Mesothelial cell of epicardium (in vitro differentiated cells): ENCODE measurements around the gene TPGS1. TPM values are rescaled to one million over a fixed set of nuclear protein-coding genes. Genes with fewer than 3 reads are reported as not detected.

ENCODE experiments used
- DNase-seq, 2 experiments: peaks; one replicate each; pipeline ENCODE4 v3.0.0; 2021; ENCODE audit warnings: low spot score in 2 of 2; ENCODE audit not compliant: unreplicated experiment in 2 of 2
- H3K27ac Mint-ChIP-seq: 2 replicates; pipeline ENCODE4 v1.8.0; 2021; ENCODE audit warnings: mixed read lengths
- H3K27me3 Mint-ChIP-seq: 2 replicates; pipeline ENCODE4 v1.8.0; 2021; ENCODE audit warnings: low read depth, mixed read lengths
- H3K36me3 Mint-ChIP-seq: 2 replicates; pipeline ENCODE4 v1.8.0; 2021; ENCODE audit warnings: mixed read lengths
- H3K4me1 Mint-ChIP-seq: 2 replicates; pipeline ENCODE4 v1.8.0; 2021; ENCODE audit warnings: mixed read lengths
- H3K4me3 Mint-ChIP-seq: 2 replicates; pipeline ENCODE4 v1.8.0; 2021; ENCODE audit warnings: mild to moderate bottlenecking, moderate library complexity, mixed read lengths
- H3K9me3 Mint-ChIP-seq: 2 replicates; pipeline ENCODE4 v1.8.0; 2021; ENCODE audit warnings: mixed read lengths
- total RNA-seq: library from RNA; stranded (reverse); gene quantifications from 3 replicates; pipeline ENCODE4 v1.2.1, GENCODE V29; 2021
- TF ChIP-seq, protein P1 (sequence below): fragments of 200-600 bp; sonication (generic); IDR thresholded peaks from one replicate; pipeline ENCODE4 v1.5.0; 2021; ENCODE audit warnings: antibody characterized with exemption; ENCODE audit not compliant: unreplicated experiment

Gene TPGS1
- total RNA-seq, 1 donor from 2014 or later, result 32.4 TPM

GRCh38 chr19:467554-467953 lies 39.7 kb upstream of the TPGS1 start:
- Mint-ChIP-seq H3K27ac (no peak overlapping the region), H3K27me3 (no peaks in the 10 kb centered on the region), H3K4me1 (no peaks in the 10 kb centered on the region), H3K9me3 (peaks cover 4% of the 10 kb centered on the region), H3K4me3 (no peak overlapping the region), H3K36me3 (no peaks in the 10 kb centered on the region)
- no peak for DNase-seq
- TF ChIP-seq, protein P1, sequence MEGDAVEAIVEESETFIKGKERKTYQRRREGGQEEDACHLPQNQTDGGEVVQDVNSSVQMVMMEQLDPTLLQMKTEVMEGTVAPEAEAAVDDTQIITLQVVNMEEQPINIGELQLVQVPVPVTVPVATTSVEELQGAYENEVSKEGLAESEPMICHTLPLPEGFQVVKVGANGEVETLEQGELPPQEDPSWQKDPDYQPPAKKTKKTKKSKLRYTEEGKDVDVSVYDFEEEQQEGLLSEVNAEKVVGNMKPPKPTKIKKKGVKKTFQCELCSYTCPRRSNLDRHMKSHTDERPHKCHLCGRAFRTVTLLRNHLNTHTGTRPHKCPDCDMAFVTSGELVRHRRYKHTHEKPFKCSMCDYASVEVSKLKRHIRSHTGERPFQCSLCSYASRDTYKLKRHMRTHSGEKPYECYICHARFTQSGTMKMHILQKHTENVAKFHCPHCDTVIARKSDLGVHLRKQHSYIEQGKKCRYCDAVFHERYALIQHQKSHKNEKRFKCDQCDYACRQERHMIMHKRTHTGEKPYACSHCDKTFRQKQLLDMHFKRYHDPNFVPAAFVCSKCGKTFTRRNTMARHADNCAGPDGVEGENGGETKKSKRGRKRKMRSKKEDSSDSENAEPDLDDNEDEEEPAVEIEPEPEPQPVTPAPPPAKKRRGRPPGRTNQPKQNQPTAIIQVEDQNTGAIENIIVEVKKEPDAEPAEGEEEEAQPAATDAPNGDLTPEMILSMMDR, result no peak

DNA sequence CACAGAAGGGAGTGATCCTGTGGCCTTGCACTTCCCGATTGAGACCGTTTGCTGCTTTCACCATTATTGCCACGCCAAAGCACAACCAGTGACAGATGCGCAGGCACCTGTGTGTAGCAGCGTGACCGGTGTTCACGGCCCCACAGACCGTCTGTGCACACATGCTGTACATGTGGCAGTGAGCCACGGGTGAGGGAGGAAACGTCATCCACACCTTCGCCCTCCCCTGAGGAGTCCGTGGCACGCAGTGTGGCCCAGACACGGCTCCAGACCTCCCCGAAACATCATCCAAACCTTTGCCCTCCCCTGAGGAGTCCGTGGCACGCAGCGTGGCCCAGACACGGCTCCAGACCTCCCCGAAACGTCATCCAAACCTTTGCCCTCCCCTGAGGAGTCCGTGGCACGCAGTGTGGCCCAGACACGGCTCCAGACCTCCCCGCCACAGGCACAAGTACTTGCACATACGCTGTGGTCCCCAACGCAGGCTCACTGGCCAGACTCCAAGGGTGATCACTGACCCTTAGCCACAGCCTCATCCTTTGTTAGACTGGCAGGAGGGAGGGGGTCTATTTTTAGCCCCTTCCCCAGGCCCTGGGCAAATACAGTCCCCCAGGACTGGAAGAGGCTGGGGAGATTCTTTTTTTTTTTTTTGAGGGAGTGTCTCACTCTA lies 38.6 kb upstream of the TPGS1 start:
- TF ChIP-seq, protein P1, result no peak
- Mint-ChIP-seq H3K4me3 (no peak overlapping the region), H3K4me1 (no peaks in the 10 kb centered on the region), H3K27me3 (no peaks in the 10 kb centered on the region), H3K27ac (no peak overlapping the region), H3K36me3 (no peaks in the 10 kb centered on the region), H3K9me3 (peaks cover 4% of the 10 kb centered on the region)
- no peak for DNase-seq

DNA sequence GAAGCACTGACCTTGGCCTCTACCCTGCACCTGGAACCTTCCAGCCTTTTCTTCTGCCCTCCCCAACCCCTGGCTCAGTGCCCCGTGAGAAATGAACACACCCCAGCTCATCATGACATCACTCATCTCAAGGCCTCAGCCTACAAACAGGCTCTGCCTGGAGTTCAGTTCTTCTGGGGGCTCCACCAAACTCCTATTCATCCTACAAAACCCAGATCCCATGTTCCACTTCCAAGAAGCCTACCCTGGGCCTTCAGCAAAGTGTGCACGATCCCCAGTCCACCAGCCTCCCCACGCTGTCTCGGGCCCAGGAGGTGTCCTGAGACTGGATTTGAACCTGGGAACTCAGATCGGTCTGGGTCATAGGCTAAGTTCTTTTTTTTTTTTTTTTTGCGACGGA lies 37.5 kb upstream of the TPGS1 start:
- Mint-ChIP-seq H3K4me3 (no peak overlapping the region), H3K4me1 (no peaks in the 10 kb centered on the region), H3K36me3 (no peaks in the 10 kb centered on the region), H3K27me3 (no peaks in the 10 kb centered on the region), H3K9me3 (no peaks in the 10 kb centered on the region), H3K27ac (no peak overlapping the region)
- DNase-seq, result no peak
- TF ChIP-seq, protein P1, result no peak

- TF ChIP-seq, protein P1, result no peak
- H3K4me1 Mint-ChIP-seq, result no peaks in the 10 kb centered on the region
- DNase-seq, result no peak
- H3K36me3 Mint-ChIP-seq, result no peaks in the 10 kb centered on the region
- no peaks in the 10 kb centered on the region for H3K9me3 Mint-ChIP-seq
- no peaks in the 10 kb centered on the region for H3K27me3 Mint-ChIP-seq
- H3K4me3 Mint-ChIP-seq, result no peak overlapping the region
- no peak overlapping the region for H3K27ac Mint-ChIP-seq
Observed at GRCh38 chr19:470701-471100, 36.6 kb upstream of the TPGS1 start.

DNA sequence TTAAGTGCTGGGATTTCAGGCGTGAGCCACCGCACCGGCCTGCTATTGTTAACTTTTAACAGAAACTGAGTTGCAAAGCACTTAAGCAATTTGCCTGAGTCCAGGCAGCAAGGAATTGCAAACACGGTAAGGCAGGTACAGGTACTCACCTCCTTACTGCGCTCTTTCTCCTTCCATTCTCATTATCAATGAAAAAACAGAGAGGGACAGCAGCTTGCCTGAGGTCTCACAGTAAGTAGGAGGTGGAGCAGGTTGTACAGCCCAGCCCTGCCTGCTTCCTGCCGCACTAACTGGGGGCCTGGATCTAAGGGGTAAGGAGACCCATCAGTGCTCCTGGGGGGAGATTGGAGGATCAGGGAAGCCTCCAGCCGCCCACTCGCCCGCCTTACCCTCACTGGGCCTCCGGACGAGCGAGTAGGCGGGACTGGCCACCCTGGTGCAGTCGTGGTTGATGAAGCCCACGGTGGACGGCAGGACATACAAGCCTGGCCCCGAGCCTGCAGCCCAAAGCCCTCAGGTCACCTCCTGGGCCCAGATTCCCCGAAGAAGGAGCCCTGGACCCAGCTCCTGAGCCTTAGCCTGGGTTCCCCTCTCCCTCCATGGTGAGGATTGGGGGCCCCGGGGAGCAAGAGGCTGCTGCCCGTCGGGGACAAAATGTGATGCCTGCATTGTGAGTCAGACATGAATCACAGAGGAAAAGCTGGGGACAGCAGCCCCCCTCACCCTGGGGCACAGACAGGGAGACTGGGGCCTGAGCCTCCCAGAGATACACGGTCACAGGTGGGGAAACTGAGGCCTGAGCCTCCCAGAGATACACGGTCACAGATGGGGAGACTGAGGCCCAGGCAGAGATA lies 35.1 kb upstream of the TPGS1 start:
- no peaks in the 10 kb centered on the region for H3K4me1 Mint-ChIP-seq
- H3K36me3 Mint-ChIP-seq, result no peaks in the 10 kb centered on the region
- TF ChIP-seq, protein P1, result no peak
- no peaks in the 10 kb centered on the region for H3K9me3 Mint-ChIP-seq
- DNase-seq, result no peak
- no peak overlapping the region for H3K27ac Mint-ChIP-seq
- no peak overlapping the region for H3K4me3 Mint-ChIP-seq
- H3K27me3 Mint-ChIP-seq, result no peaks in the 10 kb centered on the region
